Fibroblast of gingiva (primary cell): ENCODE measurements around the gene BEGAIN.

Experiments used
- DNase-seq: peaks from one replicate; pipeline ENCODE4 v3.0.0-alpha.2; 2011; ENCODE audit warnings: low read depth

BEGAIN gene

DNA sequence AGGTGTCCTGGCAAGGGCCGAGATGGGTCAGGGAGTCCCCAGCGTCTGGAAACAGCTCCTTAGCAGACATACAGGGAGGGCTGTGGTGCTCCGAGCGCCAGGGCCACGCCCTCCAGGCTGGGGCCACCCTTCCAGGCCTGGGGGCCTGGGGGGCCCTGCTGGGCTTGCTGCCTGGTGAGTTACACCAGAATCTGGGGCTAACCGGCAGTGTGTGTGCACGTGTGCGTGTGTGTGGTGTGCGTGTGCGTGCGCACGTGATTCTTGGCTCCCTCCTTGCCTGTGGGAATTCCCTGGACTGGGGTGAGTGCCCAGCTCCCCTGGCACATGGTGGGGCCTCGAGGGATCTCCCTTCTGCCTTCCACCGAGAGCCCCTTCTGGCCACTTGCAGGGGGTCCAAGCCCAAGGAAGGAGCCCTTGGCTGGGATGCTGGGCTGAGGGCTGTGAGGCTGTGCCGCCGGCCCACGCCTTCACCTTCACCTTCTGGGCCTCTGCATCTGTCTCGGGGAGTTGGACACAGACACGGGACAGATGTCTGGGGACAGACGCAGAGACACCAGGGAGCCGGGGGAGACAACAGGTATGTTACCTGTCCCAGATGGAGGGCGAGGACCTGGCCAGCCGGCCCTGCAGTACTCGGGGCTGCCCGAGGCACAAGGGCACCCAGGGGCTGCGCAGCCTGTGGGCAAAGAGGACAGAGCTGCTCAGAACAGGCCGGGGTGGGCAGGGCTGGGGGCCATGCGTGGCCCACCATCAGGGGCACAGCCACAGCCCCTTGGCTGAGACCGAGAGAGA lies 37.2 kb downstream of the BEGAIN start:
- DNase-seq: no peak

DNA sequence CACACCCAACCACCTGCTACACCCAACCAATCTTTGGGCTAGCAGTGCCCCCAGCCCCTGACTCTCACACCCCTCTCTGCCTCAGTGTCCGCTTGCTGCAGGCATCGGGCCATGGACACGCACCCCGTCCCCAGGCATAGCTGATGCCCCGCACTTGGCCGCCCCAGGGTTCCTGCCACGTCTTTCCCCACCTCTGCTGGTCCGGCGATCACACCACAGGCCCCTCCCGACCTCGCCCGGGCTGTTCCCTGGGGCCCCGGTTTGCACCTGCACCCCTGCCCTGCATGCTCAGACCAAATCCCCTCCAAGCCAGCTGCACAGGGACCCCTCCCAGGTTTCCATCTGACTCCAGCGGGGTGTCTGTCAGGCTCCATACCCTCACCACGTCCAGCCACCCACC lies 38.3 kb downstream of the BEGAIN start:
- DNase-seq: no peak

DNA sequence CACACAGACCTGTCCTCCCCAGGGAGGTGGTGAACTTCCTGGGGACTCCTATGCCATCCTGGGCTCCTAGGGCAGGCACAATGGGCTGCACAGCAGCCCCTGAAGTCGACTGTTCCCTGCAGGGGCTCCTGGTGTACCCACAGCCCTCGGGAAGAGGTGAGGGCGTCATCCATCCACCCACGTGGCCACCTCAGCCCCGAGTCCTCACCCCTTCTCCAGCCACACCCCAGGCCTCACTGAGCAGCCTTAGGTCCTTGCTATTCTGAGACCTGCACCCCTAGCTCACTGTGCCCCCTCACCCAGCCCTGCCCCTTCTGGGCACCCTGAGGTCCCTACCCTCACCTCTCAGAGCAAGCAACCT lies 38.9 kb downstream of the BEGAIN start:
- DNase-seq: no peak

DNA sequence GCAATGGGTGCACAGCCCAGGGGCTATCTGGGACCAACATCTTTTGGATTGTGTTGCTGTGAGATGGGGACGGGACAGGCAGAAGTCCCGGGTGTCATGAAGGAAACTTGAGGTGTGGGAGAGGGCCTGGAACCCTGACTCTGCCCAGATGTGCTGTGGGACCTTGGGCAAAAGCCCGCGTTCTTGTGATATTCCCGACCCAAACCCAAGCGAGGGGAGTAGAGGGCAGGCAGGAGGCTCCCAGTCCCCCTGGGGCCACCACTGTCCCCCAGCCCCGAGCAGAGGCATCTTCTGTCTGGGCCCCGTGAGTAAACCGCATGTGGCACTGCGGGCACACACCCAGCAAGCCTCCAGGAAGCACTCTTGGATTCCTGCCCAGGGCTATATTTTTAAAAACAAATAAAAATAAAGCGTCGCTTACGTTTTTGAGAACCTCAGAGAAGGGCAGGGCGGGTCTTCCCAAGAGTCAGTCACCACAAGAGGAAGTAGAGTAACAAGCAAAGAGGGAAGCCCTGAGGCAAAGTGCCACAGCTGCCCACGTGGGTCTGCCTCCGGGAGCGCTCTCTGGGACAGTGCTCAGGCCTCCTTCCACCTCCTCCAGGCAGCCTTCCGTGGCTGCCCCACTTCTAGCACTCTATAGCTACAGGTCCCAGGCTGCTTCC lies 39.5 kb downstream of the BEGAIN start:
- DNase-seq: peak; percentile 72

DNA sequence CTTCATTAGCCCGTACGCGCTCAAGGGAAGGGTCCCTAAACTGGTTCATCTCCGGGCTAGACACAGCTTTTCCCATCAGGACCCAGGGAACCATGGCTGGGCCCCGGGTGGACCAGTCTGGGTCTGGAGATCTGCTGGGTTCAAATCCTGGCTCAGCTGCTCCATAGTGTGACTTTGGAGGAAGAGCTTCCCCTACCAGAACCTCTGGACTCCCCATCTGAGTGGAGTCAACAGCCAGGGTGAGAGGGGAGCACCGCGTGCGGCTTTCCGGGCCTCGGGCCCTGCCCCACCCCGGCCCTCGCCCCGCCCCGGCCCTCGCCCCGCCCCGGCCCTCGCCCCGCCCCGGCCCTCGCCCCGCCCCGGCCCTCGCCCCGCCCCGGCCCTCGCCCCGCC lies 41.2 kb downstream of the BEGAIN start:
- DNase-seq: no peak

DNA sequence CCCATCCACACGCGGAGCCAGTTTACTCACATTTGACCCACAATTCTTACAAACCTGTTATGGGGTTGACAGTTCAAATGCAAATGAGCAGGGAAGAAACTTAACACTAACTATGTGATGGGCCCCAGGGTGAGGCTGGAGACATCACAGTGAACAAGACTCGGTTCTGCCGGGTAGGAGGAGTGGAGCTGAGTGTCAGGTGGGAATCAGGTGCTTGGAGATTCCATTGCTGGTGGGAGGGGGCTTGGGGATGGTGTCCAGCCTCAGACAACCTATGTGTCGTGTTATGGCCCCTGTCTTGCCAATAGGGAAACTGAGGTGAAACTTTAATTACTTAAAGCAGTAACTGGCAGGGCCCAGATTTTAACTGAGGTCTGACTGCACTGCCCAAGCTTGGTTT lies 41.9 kb downstream of the BEGAIN start:
- no peak for DNase-seq

DNA sequence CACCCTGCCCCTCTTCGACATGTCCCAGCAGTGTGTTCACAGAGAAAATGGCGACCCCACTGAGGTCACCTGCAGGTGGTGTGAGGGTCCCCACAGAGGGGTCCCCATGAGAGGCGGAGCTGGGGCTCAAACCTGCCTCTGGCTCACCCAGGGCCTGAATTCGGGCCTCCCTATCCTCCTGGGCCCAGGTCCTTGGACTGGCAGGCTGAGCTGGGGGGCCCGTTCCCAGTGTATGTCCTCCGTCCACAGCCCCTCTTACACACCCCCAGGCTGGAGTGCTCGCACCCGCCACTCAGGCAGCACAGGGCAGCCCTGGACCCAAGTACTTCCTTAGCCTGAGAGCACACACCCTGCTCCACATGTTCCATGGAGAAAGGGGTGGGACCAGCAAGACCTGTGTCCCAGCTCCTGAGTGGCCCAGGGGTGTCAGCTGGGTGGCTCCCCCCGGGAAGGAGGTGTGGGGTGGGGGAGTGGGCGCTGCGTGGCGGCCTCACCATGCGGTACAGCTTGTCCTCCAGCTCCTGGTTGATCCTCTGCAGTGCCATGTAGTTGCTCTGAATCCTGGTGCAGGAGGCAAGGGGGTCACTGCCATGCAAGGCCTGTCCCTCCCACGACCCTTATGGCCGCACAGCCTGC lies 42.6 kb downstream of the BEGAIN start:
- DNase-seq: no peak

DNA sequence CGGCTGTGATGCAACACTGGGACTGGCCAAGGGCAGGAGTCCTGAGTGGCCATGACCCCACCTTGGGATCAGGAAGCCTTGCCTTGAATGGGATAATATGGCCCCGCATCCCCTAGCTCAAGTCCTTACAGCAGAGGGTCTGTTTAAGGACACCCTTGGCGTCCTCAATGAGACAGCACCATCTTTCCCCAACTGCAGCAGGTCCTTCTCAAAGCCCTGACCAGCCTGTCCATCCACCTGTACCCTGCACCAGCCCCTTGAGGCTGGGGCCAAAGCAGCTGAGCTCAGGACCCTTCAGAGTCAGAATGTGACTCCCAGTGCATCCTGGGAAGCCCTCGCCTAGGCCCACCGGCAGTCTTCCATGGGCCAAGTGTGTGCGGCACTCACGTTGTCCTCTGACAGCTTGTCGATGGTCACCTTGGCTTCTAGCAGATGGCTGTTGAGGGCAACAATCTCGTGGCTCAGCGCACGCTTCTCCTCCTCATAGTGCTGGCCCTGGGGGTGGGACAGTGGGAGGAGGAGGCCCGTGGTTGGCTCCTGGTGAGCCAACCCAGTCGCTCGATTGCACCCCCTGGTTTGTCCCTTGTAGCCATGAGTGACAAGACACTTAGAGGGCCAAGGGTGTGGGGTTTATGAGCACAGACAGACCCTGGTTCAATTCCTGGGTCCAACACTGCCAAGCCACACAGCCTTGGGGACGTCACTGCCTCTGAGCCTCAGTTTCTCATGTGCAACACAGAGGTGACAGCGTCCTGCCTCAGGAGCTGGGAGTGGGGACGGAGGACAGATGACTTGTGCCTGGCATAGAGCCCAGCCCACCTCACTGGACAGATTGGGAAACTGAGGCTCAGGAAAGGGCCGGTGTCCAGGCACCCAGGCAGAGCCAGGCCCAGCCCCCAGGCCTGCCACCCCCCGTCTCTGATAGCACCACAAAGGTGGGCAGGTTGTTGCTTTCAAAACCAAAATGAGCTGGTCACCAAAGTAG lies 43.5 kb downstream of the BEGAIN start:
- no peak for DNase-seq

DNA sequence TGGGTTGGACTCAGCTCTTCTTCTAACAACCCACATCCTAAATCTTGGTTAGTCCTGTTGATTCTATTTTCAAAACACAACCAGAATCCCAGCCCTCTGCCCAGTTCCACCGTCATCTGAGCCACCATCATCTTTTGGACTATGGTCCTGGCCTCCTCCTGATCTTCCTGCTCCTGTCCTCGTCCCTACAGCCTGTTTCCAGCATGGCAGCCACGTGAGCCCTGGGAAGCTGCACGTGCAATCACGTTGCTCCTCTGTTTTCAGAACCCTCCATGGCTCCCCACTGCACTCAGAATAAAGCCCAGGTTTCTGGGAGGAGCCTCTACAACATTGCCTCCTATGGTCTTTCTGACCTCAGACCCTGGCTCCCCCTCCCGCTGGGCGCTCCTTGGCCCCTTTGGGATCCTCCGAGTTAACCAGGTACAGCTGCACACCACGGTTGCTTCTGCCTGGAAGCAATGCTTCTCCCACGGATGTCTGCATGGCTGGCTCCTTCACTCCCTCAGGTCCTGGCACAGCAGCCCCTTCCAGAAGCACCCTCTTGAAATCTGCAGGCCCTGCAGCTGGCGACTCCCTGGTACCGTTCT lies 44.5 kb downstream of the BEGAIN start:
- DNase-seq: no peak

DNA sequence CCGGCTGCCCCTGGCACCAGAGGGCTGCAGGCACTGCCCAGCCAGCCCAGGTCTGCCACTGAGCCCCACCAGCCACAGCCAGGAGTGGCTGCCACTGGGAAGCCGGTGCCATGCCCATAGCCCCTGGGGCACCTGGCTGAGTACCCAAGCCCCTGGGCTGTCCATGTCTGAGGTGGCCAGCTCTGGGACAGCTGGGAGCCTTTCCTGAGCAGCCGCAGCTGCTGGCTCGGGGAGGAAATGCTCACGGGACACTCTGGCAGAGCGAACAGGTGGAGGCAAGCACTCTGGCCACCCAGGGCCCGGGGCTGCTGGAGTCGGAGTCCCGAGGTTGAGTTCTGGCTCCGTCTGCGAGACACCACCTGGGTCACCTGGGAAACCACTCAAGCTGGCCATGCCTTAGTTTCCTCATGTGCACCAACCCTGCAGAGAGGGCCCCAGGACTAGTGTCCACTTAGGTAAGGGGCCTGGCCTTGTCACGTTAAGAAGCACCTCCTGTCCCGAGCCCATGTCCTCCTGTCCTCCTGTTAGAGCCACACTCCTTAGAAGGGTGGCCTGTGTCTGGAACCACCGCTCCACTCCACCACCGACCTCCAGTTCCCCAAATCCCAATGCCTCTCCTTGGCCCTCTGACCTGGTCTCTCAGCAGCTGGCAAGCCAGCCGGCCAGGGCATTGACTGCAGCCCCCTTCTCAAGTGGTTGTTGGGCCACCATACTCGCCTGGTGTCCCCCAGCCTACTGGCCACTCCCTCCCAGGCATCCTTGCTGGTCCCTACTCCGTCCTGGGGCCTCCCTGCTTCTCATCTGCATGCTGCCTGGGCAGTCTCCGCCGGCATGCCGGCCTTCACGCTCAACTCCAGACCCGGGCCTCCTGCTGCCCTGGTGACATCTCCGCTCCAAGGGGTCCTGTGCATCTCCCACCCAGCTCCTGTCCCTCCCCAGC lies 45.3 kb downstream of the BEGAIN start:
- DNase-seq: no peak

DNA sequence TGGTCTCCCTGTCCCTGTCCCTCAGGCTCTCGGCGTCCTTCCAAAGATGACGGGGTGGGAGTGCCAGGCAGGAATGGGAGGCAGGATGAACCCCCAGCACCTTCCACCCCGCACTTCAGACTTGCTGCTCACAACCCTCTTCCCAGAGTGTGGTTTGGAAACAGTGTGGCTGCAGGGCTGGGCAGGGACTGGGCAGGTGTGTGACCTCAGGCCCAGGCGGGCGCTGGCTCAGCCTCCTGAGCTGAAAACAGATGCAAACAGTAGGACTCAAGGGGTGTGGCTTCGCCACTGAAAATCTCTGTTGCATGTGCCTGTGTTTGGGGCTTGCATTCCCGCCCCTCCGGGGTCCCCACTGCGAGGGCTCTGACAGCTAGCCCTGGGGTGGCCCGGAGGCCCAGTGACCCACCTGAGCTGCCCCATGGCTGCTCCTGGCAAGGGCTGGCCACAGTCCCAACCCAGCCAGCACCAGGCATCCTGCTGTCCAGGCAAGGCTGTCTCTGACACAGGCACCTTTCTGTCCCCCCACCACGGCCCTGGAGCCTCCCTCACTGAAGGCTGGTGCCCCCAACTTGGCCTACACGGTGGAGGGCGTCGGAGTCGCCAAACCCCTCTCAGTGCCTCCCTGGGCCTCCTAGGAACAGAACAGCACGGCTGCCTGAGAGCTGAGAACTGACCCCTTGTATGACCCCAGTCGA lies 46.1 kb downstream of the BEGAIN start:
- no peak for DNase-seq

DNA sequence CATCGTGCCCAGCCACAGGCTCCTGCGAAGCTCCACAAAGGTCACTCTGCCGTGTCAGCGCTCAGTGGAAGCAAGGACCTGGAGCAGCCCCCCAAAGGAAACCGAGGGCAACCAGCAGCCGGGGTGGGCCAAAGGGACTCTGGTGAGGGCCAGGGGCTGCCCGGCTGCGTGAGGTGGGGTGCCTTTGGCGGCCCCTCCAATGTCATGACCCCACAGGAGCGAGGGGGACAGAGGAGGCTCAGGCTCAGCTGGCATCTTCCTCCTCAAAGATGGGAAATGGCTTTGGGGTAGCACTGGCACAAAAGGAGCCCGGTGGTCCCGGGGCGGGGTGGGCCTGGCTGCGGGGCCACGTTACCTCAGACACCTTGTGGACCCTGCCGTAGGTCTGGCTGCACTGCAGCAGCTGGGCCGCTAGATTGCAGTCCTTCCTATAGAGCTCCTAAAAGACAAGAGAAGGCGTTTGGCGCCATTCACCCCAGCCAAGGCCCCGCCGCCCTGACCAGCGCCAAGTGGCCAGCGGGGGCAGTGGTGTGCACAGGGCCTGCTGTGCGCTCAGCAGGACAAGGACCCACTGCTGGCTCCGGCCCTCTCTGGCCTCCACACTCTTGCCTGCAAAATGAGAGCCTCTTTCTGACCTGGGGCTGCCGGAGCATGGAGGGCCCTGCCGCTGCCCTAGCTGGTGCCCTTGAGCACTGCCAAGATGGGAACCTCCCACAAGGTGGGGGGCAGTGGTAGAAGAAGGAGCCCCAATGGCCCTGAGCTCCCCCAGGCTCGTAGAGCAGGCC lies 46.9 kb downstream of the BEGAIN start:
- DNase-seq: no peak

DNA sequence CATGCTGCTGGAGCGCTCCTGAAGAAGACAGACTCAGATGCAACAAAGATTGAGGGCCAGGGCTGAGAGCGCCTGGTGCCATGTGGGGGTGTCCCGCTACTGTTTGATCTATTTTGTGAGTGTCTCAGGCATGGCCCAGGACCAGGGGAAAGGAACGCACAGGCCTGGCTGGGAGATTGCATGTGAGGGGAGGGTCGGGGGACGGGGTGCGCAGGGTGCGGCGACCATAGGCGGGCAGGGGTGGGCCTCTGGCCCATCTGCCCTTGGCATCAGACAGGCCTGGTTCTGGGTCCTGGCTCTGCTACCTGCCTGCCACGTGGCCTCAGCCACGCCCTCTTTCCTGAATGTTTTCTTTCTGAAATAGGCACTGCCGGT lies 47.5 kb downstream of the BEGAIN start:
- DNase-seq: no peak

DNA sequence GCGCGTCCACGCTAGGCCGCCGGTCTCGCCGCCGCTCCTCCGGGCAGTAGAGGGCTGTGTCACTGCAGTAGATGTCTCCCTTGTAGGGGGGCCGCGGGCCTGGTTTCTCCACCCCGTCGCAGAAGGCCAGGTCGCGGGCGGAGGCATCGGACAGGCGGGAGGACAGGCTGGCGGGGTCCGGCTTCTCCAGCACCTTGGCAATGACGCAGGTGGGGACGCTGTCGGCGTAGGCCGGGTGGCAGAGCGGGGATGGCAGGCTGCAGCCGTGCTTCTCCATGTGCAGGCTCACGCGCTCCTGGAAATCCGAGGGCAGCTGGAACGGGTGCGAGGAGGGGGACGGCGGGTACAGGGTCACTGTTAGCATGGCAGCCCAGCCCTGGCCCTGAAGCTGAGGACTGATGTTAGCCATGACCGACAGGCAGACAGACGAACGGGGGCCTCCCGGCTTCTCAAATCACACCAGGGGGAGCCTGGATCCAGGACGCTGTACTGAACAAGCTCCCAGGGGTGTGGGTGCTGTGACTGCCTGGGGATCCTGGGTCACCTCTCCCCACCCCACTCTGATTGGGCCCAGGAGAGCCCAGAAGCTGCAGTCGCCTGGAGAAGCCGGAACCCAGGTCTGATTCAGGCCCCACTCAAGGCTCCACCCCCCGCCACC lies 48.1 kb downstream of the BEGAIN start:
- DNase-seq: no peak

DNA sequence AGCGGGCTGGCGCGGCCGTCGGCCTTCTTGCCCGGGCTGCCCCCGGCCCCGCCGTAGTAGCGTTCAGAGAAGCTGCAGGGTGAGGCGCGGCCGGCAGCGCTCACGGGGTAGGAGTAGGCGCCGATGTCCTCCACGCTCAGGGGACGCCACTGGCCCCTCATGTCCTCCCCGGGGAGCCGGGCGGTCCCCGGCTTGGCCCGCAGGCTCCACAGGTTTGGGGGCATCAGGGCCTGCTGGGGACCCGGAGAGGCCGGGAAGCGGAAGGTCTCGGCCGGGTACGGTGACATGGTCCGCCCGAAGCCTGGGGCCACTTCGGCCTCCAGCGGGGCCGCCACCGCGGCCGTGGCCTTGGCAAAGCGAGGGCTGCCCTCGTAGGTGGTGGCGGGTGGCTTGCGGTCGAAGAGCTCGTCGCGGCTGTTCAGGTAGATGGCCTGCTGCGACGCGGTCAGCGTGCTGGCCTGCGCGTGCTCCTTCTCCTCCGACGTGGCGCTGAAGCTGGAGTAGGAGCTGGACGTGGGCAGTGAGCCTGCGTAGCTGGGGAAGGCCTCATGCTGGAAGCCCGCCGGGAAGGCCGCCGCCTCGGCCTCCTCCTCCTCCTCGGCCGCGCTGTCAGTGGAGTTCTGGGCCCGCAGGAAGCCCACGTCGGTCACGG lies 48.7 kb downstream of the BEGAIN start:
- DNase-seq: no peak

DNA sequence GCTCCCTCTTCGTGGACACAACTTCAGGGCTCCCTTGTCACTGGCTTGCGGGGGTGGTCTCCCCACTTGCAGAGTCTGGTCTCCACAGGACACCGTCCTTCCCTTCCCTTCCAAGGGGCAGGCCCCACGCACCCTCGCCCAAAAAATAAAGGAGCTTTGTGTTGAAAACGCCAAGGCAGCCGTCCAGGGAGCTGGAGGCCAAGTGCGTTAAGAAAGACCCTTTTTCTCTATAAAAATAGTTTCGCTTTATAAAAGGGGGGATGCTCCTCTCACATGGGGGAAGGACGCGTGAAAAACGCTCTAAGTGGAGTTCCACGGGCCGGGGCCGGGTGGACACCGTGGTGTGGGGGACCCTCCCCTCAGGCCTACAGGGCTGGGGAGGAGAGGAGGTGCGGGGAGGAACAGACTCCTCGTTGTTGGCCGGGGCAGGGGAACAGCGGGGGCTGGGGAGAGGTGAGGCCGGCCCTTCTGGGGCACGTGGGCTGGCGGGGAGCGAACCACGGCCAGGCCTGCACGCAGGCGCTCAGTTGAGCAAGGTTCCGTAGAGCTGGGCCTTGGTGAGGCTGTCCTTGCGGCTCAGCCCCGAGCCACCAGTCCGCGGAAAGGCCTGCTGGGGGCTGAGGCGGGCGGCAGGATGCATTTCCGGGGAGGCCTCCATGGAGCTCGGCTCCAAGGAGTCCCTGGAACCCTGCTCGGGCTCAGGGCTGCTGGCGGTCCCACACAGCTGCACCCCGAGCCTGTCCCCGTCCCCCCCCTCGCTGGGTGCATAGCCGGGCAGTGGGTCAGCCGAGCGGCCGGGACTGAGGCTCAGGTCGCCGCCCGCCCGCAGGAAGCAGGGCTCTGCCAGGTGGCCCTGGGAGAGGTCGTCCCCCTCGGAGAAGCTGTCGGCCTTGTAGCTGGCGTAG lies 49.5 kb downstream of the BEGAIN start:
- no peak for DNase-seq
